Fibroblast of skin of left biceps (primary cell): ENCODE data around the gene KAT2B.
A peak's percentile ranks its signal among the peaks of the same experiment; 100 is the strongest.

Experiments used
- DNase-seq, 2 experiments: peaks; one replicate each; pipeline ENCODE4 v3.0.0-alpha.2; 2013; ENCODE audit warnings: low read depth in 2 of 2

Gene KAT2B

DNA sequence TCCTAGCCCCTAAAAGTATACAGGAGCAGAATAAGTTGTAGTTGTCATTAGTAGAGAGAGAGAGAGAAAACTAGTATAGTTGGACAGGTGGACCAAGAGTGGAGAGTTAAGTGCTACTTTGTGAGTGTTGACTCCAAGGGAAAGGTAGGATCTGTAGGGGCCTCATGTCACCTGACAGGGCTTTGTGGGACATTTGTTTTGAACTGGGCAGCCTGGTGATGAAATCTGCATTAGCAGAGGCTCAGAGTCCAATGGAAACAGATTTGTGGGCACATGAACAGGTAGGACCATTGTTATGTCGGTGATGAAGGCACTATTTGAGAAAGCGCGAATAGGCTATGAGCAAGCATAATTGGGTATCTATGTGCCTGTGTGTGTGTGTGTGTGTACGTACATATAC is 102.3 kb downstream of the KAT2B start:
- no peak for DNase-seq

- DNase-seq: no peak
These were observed 103.3 kb downstream of the KAT2B start for GRCh38 chr3:20143519-20143918.

DNA sequence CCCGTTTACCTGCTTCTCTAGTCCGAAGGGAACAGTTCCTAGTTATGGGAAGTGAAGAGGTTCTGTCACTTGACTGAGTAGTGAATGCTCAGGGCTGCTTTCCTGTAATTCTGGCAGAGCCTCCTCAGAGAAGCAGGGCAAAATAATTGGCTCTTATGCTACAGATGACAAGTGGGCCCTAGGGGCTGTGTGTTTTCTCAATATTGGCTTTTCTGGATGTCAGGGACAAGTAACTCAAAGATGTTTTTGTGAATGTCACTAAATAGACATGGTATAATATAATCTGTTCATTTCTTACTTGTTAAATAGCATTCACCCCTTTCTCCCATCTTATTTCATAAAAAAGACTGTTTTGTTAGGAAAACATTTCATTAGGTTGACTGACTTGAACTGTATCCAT is 105.6 kb downstream of the KAT2B start:
- no peak for DNase-seq

GRCh38 chr3:20146301-20146700 is 106.1 kb downstream of the KAT2B start:
- DNase-seq: no peak

- DNase-seq: no peak
These were observed 107.1 kb downstream of the KAT2B start for GRCh38 chr3:20147361-20147760.

GRCh38 chr3:20148466-20148865 is 108.2 kb downstream of the KAT2B start:
- DNase-seq: no peak

DNA sequence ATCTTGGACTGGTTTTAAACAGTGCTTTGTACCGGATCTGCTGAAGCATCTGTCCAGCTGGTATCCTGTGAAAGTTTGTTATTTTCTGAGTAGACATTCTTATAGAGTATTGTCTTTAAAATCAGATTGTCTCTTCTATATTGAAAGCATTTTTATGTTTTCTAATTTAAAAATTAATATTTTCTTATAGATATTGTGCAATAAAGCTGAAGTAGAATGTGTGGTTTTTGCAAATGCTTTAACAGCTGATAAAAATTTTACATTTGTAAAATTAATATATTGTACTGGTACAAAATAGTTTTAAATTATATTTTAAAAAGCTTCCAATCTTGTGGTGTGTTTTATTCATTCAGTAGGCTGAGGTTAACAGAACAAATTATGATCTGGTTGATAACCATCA is 113.8 kb downstream of the KAT2B start:
- DNase-seq: no peak

DNA sequence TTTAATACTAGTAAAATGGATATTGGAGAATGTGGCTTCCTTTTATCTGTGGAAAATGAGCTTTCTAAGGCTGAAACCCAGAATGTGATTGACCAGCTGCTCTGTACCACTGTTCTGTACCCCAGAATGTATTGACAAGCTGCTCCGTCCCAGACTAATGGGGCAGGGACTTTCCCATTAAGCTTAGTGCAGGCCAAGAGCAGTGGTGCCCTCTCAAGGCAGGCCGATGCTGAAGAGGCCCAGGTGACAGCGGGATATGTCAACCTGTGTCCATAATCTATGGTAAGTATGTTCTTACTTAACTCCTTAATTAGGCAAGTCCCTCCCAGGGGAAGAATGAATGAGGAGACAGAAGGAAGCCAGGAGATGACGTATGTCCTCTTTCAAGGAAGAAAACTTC is 114.7 kb downstream of the KAT2B start:
- DNase-seq: no peak

DNA sequence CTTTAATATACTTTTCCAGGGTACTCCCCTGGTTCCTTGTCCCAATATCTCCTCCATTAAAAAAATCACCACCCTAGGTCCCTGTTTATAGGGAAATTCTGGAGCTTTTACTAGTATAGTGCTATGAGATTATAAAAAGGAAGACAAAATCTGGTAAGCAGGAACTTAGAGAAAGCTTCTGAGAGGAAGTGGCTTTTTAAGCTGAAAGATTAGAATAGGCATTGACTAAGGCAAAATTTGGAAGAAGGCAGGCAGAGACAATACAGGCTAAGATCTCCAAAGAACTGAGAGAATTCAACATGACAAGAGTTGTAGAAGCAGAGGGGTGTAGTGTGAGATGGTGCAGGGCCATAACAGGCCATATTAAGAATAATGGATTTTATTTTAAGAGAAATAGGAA is 120.0 kb downstream of the KAT2B start:
- no peak for DNase-seq

- DNase-seq: no peak
These were observed 121.5 kb downstream of the KAT2B start for GRCh38 chr3:20161714-20162113.

GRCh38 chr3:20173844-20174410 is 133.7 kb downstream of the KAT2B start:
- DNase-seq: no peak

DNA sequence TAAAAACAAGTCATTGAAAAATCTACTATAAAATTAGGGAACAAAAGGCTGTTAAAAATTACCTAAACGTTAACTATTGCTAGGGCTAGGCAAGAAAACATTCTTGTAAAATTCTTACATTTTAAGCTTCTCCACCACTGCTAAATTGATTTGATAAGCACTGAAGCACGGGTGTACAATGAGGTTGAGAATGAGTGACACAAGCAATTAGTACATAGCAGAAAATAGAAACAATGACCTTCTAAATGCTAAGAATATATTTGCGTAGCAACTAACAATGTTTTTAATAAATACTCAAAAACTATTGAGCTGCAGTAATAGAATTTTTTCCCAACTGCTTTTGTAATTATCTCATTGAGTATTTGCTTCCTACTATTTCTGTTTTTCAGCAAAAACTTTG is 141.0 kb downstream of the KAT2B start:
- DNase-seq: no peak

GRCh38 chr3:20182206-20182605 is 142.0 kb downstream of the KAT2B start:
- DNase-seq: no peak

DNA sequence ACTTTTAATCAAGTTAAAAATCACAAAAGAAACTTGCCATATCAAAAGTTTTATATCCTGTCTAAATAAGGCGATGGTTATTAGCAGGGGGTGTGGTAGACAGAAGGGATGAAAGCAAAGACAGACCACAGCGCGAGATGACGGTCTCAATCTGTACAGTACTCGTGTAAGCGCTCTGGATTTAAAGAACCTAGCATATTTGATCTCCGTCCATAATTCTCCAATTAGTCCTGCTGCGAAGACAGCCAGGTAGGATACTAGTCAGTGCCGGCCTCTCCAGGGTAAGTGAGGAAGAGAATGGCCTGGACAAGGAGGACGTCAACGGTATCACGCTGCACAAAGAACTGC is 145.1 kb downstream of the KAT2B start:
- DNase-seq: no peak

DNA sequence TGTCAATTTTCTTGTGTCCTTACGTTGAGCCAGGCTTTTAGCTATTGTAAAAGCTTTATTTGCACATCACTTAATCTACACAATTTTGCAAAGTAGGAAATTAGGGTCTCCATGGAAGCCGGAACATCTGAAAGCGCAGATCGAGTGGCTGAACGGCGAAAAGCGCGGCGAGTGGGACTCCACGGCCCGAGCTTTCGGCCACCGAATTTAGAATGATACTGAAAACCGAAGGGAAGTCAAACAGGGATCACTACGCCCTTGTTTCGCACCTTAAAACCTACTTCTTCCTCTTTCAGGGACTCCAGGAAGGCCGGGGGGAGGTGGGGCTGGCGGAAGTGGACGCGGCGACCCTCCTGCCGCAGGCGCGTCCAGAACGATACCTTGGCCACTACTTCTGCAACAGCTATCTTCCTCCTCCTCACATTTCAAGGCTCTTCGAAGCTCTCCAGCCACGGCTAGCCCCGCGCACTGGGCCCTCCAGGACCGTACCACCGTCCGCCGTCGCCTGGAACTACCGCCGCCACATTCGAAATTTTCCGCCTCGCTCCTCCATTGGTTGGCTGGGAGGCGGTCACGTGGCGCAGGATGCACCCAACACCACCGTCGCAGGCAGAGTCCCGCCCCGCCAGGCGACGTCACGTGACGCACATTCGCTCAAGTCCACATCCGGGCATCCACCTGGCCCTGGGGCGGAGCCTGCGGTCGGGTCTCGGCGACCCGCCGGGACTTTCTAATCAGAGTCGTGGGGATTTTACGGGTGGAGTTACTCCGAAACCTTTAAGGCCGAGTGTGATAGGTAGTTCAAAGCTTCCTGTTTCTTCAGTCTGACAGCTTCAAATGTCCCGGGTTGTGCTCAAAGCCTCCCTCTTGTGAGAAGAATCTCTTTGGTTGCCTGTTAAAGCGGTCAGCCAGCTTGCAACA is 145.7 kb downstream of the KAT2B start, which contains the start of gene SGO1:
TSS of gene SGO1 (minus strand) at position 528 of the 921 bp plus-strand sequence. CDS start 2,179 bp downstream, outside the sequence.
- DNase-seq: peak; percentile 90 to 91

GRCh38 chr3:20186600-20187004 is 146.4 kb downstream of the KAT2B start:
- no peak for DNase-seq

DNA sequence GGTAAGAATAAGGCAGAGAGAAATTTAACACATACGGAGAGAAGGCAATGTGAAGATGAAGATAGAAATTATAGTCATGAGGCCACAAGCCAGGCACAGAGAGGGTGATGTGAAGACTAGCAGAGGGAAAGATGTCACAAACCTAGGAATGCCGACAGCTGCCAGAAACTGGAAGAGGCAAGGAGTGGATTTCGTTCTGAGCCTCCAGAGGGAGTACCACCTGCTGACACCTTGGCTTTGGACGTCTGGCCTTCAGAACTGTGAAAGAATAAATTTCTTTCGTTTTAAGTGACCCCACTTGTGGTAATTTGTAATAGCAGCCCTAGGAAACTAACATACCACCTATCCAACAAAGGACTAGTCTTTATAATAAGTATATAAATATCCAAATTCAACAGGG is 150.7 kb downstream of the KAT2B start:
- no peak for DNase-seq

DNA sequence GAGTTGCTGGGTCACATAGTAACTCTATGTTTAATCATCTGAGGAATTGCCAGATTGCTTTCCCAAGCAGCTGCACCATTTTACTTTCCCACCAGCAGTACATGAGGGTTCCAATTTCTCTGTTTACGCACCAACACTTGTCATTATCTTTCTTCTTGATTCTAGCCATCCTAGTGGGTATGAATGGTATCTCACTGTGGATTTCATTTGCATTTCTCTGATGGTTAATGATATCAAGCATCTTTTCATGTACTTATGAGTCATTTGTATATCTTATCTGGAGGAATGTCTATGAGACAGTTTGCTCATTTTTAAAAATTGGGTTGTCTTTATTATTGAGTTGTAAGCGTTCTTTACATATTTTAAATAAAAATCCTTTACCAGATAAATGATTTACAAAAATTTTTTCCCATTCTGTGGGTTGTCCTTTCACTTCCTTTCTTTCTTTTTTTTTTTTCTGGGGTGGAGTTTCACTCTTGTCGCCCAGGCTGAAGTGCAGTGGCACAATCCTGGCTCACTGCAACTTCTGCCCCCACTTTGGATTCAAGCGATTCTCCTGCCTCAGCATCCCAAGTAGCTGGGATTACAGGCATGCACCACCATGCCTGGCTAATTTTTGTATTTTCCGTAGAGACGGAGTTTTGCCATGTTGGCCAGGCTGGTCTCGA is 154.7 kb downstream of the KAT2B start:
- no peak for DNase-seq

DNA sequence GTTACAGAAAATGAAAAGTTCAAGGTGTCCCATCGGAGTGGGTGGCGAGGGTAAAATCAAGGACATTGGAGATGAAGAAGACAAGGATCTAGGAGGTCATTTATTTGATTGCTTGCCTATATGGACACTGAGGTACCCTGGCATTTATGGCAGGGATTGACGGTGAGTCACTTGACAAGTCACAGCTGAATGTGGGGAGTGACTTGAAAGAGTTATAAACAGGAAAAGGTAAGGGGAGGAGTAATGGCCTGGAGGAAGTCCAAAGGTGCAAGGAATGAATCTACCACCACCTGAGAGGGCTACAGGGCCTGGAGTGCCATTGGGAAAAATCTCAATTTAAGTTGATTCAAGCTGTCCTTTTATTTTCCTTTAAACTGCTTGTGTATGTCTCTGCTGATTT is 157.5 kb downstream of the KAT2B start:
- DNase-seq: no peak

GRCh38 chr3:20201143-20201542 is 160.9 kb downstream of the KAT2B start:
- no peak for DNase-seq
